Thyroid gland (tissue), 4 donors: ENCODE measurements around the gene ABCG5. TPM values are rescaled to one million over a fixed set of nuclear protein-coding genes. Genes with fewer than 3 reads are reported as not detected.

Experiments
- DNase-seq, 2 donors: peaks; one replicate each; pipeline ENCODE4 v3.0.0-alpha.2; 2019
- H3K27ac ChIP-seq, 3 donors: fragments of 200-600 bp; sonication (generic); 1 replicate in 2 of 3; 2 replicates in 1 of 3; pipeline ENCODE4 v1.5.1; 2016 to 2019; ENCODE audit warnings: mild to moderate bottlenecking in 1 of 3, moderate library complexity in 1 of 3
- H3K27me3 ChIP-seq: fragments of 200-600 bp; sonication (generic); one replicate; pipeline ENCODE4 v1.5.1; 2019
- H3K36me3 ChIP-seq, 2 donors: fragments of 200-600 bp; sonication (generic); one replicate each; pipeline ENCODE4 v1.5.1; 2016 to 2019
- H3K4me1 ChIP-seq, 2 donors: fragments of 200-600 bp; sonication (generic); one replicate each; pipeline ENCODE4 v1.5.1; 2017 to 2019
- H3K4me3 ChIP-seq, 3 donors: fragments of 200-600 bp; sonication (generic); replicated peaks in 1 of 3; 1 replicate in 2 of 3; 2 replicates in 1 of 3; pipeline ENCODE4 v1.5.1; 2016; ENCODE audit warnings: mild to moderate bottlenecking in 1 of 3
- H3K9me3 ChIP-seq: fragments of 200-600 bp; sonication (generic); one replicate; pipeline ENCODE4 v1.5.1; 2017
- POLR2A ChIP-seq, 2 donors: fragments of 450-650 bp; IDR thresholded peaks; one replicate each; pipeline ENCODE4 v1.6.1; 2017; ENCODE audit warnings: antibody characterized with exemption in 2 of 2, mild to moderate bottlenecking in 2 of 2, moderate library complexity in 1 of 2
- WGBS, 2 donors: methylation state at CpG; one replicate each; pipeline ENCODE4 v1.1.5; 2017; 5-methylcytosine and 5-hydroxymethylcytosine counted together
- intact Hi-C: fragments of 100-400 bp; cut with DNase I; formaldehyde crosslinking; loops from one replicate; pipeline ENCODE4 v1.15.1; 2023
- total RNA-seq, 4 donors: library from RNA; depleted of rRNA; stranded (reverse); fragments of >200 nt; gene quantifications; one replicate each; pipeline ENCODE4 v1.2.3, GENCODE V29; 2016
- TF ChIP-seq, protein P1 (sequence below), 6 experiments: fragments of 200-600 bp in 3 of 6; fragments of 450-650 bp in 3 of 6; sonication (generic) in 3 of 6; IDR thresholded peaks; one replicate each; pipeline ENCODE4 v1.5.1; 2016 to 2019; ENCODE audit warnings: antibody characterized with exemption in 6 of 6, mild to moderate bottlenecking in 2 of 6, inconsistent platforms in 1 of 6, moderate library complexity in 1 of 6

The ABCG5 gene
- total RNA-seq, 4 donors from 2014 or later = not detected

GRCh38 chr2:43872151-43872550 is 33.5 kb upstream of the ABCG5 start:
- intact Hi-C loops = loop anchor here (10.0 kb wide), 1 partner anchor 1083 kb away; no protein-coding TSS in a partner anchor
- Histone ChIP-seq H3K9me3 (no peaks in the 10 kb centered on the region), H3K36me3 (no peaks in the 10 kb centered on the region), H3K4me1 (no peaks in the 10 kb centered on the region), H3K4me3 (no peak overlapping the region), H3K27me3 (no peaks in the 10 kb centered on the region), H3K27ac (no peak overlapping the region)
- TF ChIP-seq, protein P1, sequence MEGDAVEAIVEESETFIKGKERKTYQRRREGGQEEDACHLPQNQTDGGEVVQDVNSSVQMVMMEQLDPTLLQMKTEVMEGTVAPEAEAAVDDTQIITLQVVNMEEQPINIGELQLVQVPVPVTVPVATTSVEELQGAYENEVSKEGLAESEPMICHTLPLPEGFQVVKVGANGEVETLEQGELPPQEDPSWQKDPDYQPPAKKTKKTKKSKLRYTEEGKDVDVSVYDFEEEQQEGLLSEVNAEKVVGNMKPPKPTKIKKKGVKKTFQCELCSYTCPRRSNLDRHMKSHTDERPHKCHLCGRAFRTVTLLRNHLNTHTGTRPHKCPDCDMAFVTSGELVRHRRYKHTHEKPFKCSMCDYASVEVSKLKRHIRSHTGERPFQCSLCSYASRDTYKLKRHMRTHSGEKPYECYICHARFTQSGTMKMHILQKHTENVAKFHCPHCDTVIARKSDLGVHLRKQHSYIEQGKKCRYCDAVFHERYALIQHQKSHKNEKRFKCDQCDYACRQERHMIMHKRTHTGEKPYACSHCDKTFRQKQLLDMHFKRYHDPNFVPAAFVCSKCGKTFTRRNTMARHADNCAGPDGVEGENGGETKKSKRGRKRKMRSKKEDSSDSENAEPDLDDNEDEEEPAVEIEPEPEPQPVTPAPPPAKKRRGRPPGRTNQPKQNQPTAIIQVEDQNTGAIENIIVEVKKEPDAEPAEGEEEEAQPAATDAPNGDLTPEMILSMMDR (IDR thresholded peaks at IDR 0.05) = no peak
- no peak for TF ChIP-seq POLR2A (IDR thresholded peaks at IDR 0.05)
- no peak for DNase-seq
- WGBS, 2 donors = 87 to 90% methylated on average over 12 of the region's 12 CpGs

GRCh38 chr2:43855292-43855691 is 16.7 kb upstream of the ABCG5 start:
- no peak overlapping the region for H3K27ac ChIP-seq
- no peak overlapping the region for H3K4me3 ChIP-seq
- no peak for DNase-seq
- intact Hi-C loops = no loop called here
- TF ChIP-seq, protein P1 (IDR thresholded peaks at IDR 0.05) = no peak
- TF ChIP-seq POLR2A (IDR thresholded peaks at IDR 0.05) = no peak
- H3K9me3 ChIP-seq = no peaks in the 10 kb centered on the region
- no peaks in the 10 kb centered on the region for H3K4me1 ChIP-seq
- peaks cover 3% of the 10 kb centered on the region for H3K27me3 ChIP-seq
- H3K36me3 ChIP-seq = no peaks in the 10 kb centered on the region
- 80 to 88% methylated on average over 2 of the region's 2 CpGs for WGBS, 2 donors

DNA sequence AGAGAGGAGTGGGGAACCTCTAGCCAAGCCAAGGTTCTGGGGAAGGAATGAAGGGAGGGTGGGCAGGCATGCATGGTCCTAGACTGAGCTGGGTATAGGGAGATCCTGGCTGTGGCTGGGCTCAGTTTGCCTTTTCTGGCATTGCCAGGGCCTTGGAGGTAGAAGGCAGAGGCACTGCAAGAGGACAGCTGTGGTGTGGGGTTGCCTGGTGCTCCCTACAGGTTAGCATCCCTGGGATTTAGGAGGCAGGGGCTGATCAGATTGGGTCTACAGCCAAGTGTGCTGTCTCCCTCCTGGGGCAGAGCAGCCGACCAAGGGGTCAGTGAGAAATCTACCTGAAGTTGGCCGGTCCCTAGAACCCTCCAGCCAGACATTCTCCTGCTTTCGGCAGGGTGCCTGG is 16.0 kb upstream of the ABCG5 start:
- peaks cover 2% of the 10 kb centered on the region for H3K27me3 ChIP-seq
- intact Hi-C loops = no loop called here
- H3K9me3 ChIP-seq = no peaks in the 10 kb centered on the region

DNA sequence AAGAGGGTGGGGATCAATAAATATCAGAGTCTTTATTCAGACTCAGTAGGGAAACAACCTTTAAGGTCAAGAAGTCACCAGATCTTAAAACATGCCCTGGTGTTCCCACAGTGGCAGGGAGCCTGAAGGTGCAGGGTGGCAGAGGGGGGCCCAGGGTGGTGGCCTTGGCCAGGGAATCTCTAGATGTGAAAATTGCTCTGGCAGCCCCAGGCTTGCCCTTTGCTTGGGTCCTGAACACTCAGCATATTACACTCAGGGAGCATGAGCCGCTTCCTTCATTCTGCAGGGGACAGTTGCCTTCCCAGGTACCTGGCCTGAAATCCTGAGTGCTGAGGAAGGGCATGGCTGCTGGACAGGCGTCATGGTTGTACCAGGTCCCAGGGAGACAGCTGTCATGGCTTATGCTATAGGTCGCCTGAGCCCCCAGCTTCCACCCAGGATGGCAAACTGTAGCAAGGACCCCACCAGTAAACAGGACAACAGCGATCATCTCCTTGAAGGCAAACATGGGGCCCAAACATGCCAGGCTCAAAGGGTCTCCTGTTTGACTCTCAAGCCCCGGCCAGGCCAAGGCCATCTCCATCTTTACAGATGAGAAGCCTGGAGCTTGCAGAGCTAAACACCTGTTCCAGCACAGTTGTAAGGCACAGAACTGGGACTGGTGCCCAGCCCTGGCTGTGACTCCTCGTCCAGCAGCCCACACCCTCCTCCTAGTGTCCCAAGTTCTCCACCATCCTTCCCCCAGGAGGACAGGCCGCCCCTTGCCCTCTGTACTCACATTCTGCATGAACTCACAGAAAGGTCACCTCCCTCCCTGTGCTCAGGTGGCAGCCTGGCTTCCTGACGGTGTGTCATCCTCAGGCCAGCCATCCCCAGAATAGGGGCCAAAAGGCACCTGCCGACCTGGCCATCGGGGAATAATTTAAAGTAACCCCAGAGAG is 14.8 kb upstream of the ABCG5 start:
- H3K27me3 ChIP-seq = no peaks in the 10 kb centered on the region
- DNase-seq = no peak
- H3K9me3 ChIP-seq = no peaks in the 10 kb centered on the region
- H3K4me1 ChIP-seq = no peaks in the 10 kb centered on the region
- H3K27ac ChIP-seq = no peak overlapping the region
- no peak overlapping the region for H3K4me3 ChIP-seq
- no peak for TF ChIP-seq POLR2A (IDR thresholded peaks at IDR 0.05)
- TF ChIP-seq, protein P1 (IDR thresholded peaks at IDR 0.05) = no peak
- no peaks in the 10 kb centered on the region for H3K36me3 ChIP-seq
- intact Hi-C loops = no loop called here
- 71 to 86% methylated on average over 8 to 10 of the region's 10 CpGs for WGBS, 2 donors

More for the DNA sequence above, 16.0 kb upstream of the ABCG5 start:
- no peaks in the 10 kb centered on the region for H3K4me1 ChIP-seq
- DNase-seq = no peak
- no peak overlapping the region for H3K4me3 ChIP-seq
- no peak overlapping the region for H3K27ac ChIP-seq
- WGBS, 2 donors = 85 to 90% methylated on average over 3 of the region's 3 CpGs
- TF ChIP-seq POLR2A (IDR thresholded peaks at IDR 0.05) = no peak
- TF ChIP-seq, protein P1 (IDR thresholded peaks at IDR 0.05) = no peak
- no peaks in the 10 kb centered on the region for H3K36me3 ChIP-seq

DNA sequence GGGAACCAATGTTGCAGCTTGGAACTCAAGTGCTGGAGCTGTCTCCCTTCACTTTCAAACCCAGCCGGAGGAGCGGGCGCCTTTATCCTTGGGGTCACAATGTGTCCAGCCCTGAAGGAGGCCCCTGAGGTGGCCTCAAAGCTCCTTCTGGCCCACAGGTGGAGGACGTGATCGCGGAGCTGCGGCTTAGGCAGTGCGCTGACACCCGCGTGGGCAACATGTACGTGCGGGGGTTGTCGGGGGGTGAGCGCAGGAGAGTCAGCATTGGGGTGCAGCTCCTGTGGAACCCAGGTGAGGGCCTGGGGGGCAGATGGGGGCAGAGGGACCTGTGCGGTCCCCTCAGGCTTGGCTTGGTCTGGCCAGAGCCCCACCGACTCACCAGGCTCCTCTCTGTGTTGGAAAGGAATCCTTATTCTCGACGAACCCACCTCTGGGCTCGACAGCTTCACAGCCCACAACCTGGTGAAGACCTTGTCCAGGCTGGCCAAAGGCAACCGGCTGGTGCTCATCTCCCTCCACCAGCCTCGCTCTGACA is 13.6 kb upstream of the ABCG5 start:
- Histone ChIP-seq H3K36me3 (no peaks in the 10 kb centered on the region), H3K4me3 (no peak overlapping the region), H3K27ac (no peak overlapping the region), H3K4me1 (no peaks in the 10 kb centered on the region), H3K27me3 (no peaks in the 10 kb centered on the region), H3K9me3 (no peaks in the 10 kb centered on the region)
- intact Hi-C loops = no loop called here
- WGBS, 2 donors = 93% methylated on average over 20 to 21 of the region's 21 CpGs
- TF ChIP-seq, protein P1 (IDR thresholded peaks at IDR 0.05) = no peak
- no peak for TF ChIP-seq POLR2A (IDR thresholded peaks at IDR 0.05)
- no peak for DNase-seq
